SK-N-MC (cell line): ENCODE results near the gene LIPC.

Experiments used
- EZH2 ChIP-seq: fragments of 200-600 bp; sonication (generic); IDR thresholded peaks from one replicate; pipeline ENCODE4 v1.6.1; 2017; ENCODE audit warnings: antibody characterized with exemption
- FOXP2 ChIP-seq: optimal IDR thresholded peaks from 2 replicates; pipeline ENCODE3; 2011; ENCODE audit warnings: mild to moderate bottlenecking, moderate library complexity; ENCODE audit not compliant: insufficient read depth; ENCODE audit errors: extremely low read length, control extremely low read depth
- POLR2AphosphoS5 ChIP-seq: IDR thresholded peaks from 2 replicates; pipeline ENCODE4 v1.6.1; 2012; ENCODE audit warnings: mild to moderate bottlenecking, low read depth, low read length, borderline replicate concordance

DNA sequence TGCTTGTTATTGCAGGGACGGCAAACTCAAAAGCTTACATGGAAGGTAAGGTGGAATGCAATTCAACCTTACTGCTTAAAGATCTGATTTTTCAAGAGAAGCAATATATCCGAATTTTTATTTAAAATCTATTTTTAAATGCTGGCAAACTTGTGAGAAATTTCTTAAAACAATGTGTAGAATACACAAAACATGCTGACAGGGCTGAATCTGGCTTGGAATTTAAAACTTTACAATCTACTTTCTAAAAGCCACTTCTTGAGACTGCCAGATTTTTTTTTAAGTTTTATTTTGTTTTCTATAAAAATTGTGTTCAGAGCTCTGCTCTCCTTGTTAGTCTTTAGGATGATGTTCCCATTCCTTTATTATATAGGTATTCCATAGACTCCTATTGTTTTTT lies 171.0 kb downstream of the LIPC start:
- TF ChIP-seq EZH2 (no peak), POLR2AphosphoS5 (no peak), FOXP2 (no peak)
